HG03442 (cell line): ENCODE results near the gene CCDC40.

Source experiments
- ATAC-seq: cut with Tn5 transposase; IDR thresholded peaks from one replicate; pipeline ENCODE4 v1.9.1; 2021; ENCODE audit warnings: mild to moderate bottlenecking, moderate library complexity; ENCODE audit not compliant: unreplicated experiment

Gene CCDC40

DNA sequence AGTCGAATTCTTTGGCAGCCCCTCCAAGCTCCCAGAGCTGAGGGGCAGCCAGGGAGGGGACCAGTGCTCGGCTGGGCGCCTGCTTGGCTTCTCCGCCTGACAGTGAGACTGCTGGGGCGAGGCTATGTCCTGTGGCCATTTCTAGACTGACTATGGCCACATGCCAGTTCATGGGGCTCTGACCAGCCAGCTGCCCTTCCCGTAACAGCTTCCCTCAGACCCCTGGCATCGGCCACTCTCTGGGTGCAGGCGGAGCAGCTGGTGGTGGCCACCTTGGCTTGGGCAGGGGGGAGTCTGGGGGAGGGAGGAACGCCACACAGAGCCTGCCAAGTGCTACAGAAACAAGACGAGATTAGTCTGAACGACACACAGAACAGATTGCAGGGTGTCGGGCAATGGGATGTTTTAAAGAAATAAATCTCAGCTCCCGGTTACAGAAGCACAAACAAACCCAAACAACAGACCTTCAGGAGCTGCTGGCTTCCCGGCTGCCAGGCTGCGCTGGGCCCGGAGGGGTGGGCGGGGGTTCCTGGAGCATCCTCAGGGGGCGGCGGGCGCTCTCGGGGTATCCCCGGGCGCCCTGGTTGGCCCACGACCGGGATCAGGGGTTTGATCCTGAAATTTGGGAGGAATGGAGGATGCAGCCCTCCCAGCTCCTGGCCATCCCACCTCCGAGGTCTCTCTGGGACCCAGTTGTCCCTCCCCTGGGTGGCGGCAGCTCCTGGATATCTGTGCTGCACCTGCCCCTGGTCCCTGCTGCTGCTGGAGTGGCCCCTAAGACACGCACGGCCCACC is 35.3 kb upstream of the CCDC40 start:
- no peak for ATAC-seq

DNA sequence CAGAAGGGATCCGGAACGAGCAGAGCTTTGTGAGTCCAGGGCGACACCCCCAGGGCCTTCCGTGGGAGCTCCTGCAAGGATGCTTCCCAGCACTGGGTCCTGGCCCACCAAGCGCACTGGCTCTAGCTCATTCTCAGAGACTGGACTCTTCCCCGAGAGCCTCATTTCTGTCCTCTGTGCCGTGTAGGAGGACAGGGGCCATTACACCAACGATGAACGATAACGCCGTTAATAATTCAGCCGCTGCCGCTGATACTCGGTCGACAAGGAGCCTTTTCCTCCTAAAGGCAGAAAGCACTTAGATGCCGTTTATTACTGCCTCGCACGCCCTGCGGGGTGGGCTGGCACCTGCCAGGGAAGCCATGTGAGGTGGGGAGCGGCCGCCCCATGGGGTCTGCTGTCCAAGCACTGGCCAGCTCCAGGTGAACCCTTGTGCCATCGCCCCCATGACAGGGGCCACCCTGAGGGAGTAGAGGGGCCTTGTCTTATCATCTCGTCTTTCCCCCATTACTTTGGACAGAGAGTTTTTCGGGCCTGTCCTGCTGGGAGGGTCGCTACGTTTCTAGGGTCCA is 34.3 kb upstream of the CCDC40 start:
- ATAC-seq: no peak

DNA sequence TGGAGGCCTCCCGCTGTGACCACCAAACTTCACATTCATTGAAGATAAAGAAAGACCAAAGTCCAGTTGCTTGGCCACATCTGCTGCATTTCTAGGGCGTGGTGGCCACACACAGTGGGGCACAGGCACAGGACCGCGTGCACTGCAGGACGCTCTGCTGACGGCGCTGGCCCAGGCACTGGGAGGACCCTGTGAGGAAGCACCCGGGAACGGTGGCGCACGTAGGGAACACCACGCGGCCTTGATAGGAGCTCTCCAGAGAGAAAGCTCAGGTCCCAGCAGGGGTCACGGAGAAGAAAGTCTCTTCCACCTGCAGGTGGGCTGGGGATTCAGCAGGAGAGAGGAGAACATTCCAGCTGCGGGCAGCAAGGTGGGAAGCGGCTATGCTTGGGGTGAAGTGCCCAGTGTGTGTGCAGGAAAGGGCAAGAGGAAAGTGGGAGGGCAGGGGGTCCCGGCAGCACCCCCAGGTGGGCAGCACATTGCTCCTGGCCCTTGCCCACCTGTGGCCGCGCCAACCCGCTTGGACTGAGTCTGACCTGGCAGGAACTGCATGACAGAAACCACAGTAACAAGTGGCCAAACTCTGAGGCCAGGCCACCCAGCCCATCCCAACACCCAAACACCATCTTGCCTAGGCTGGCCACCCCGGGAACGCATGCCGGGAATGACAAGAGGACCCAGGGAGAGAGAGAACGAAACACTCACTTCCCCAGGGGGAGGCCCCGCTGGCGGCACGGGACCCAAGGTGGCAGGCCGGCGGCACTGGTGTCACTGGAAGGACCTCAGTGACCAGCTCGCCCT is 33.6 kb upstream of the CCDC40 start:
- no peak for ATAC-seq

DNA sequence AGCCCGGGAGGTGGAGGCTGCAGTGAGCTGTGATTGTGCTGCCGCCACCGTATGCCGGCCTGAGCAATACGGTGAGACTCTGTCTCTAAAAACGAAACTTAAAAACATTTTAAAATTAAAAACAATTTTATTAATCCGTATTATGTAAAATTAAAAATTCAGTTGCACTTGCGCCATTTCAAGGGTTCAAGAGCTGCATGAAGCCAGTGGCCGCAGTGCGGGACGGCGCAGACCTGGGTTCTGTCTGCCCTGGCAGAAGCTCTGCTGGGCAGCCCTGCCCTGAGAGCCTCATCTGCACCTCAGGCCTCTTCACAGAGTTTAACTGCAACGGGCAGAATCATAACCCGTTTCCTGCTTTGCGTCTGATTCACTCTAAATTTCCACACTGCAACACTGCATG is 32.5 kb upstream of the CCDC40 start:
- no peak for ATAC-seq

DNA sequence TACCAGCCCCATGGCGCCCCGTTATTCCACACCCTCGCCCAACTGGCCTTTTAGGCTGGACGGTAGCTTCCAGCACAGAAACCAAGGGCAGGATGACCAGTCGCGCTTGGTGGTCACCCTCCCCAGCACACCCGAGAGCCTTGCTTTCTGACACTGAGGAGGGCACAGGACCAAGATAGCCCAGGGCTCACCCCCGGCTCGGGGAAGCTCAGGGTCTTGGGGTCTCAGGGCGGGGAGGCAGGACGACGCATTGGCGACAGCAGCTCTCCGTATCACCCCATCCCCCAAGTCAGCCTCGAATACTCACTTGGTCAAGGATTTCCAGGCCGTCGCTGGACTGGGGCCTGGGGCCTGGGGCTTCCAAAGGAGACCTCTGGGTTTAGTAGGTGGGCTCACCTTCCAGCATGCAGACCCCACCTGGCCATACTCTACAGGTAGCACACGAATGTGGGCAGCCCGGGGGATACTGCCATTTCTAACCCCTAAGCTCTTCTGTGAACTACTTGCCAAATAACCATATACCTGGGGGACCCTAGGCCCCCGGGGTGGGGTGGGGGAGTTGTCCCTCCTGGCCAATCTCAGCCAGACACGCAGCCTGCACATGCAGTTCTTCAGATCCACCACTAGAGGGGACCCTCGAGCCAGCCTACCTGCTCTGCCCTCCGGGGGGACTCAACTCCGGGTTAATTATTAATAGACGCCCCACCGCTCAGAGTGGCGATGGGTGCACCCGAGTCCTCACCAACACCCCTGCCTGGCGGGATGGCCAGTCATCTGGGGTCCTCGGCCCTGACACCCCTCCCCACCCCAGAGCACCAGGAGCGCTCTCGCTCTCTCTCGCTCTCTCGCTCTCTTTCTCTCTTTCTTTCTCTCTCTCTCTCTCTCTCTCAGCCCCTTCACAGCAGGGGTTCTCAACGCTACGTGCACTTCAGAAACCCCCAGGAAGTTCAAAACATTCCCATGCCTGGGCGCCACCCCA is 30.8 kb upstream of the CCDC40 start:
- ATAC-seq: no peak

DNA sequence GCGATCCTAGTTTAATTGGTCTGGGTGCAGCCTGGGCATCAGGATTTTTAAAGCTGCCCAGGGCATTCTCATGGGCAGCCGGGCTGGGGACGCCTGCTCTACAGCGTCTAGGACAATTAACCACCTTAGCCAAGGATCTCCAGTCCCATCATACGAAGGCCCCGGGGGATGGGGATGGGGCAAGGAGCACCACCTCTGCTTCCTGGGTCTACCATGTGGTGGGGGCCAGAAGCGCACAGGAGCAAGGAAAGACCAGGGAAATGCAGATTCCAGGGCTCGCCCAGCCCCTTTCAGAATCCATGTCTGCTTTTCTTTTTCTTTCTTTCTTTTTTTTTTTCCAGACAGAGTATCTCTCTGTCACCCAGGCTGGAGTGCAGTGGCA is 30.1 kb upstream of the CCDC40 start:
- ATAC-seq: no peak

DNA sequence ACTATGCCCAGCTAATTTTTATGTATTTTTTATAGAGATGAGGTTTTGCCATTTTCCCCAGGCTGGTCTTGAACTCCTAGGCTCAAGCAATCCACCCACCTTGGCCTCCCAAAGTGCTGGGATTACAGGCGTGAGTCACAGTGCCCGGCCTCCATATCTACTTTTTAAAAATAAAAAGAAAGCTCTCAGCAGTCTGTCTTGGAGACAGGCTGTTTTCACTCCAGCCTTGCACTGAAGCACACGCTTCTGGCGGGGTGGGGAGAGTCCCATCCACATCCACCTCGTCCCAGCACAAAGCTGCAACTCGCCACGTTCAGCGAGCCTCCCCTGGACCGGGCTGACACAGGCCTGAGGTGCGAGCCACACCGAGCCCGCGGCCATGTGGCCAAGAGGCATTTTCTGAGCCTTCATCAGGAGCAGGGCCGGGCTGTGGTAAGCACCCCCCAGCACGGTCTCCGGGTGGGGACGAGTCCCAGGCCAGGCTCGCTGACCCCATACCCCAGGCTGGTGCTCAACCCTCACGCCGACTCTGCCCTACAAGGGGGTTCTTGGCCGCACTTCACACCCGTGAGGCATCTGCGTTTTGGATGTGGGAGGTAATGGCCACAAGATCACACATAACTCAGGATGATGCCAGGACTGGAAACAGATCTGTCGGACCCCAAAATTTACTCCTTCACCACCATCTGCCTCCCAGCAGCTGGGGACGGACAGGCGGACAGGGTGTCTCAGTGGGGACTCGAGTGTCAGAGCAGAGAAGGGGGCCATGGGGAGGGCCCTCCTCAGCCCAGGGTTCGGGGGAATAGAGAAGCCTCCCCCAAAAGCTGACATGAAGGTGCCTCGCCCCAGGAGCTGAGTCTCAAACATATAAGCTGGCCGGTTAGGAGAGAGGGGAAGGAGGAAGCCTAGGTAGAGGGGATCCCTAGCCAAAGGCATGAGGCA is 29.4 kb upstream of the CCDC40 start:
- ATAC-seq: no peak

DNA sequence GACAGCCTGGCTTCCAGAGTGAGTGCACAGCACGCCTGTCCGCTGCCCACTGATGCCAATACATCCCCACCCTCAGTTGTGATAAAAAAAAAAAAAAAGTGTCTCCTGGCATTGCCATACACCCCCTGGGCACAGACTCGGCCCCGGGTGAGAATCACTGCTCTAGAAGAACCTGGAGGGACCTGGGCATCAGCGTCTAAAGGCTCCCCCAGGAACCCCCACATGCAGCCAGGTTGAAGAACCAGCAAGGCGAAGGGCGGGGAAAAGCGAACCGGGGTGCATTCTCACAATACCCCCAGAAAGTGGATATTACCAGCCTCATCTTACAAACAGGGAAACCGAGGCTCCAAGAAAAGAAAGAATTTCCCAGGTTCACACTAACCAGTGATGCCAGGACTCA is 28.5 kb upstream of the CCDC40 start:
- ATAC-seq: no peak

DNA sequence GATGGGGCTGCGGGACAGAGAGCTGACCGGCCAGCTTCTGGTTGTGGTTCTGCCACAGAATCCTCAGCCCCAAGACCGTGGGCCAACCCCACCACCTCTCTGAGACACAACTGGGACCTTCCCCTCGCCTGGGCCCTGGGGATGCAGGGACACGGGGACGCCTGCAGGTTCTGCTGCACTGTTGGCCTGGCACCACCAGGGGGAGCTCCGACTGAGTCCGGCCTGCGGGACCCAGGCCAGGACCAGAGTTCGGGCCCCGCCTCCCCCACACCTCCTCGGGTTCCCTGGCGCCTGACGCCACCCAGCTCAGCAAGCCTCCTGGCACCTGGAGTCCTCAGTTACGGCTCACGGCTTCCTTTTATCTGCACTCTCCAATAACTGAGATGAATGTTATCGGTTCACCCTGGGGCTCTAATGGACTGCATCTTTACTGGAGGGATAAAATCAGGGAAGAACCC is 28.0 kb upstream of the CCDC40 start:
- ATAC-seq: no peak

DNA sequence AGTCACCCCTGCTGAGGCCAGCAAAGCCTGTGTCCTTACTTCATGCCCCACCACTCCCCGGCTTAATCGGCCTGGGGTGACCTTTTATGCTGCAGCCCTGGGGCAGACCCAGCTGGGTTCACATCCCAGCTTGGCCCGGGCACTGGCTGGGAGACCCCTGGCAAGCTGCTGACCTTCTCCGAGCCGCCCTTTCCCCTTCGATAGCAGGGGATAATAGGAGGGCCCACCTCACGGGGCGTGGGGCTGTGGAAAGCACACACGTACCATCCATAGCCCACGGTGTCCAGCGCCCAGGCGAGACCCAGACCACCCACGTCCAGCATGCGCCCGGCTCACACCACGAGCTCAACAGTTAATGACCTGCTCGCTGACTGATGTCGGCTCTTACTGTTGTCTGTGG is 27.6 kb upstream of the CCDC40 start:
- no peak for ATAC-seq

DNA sequence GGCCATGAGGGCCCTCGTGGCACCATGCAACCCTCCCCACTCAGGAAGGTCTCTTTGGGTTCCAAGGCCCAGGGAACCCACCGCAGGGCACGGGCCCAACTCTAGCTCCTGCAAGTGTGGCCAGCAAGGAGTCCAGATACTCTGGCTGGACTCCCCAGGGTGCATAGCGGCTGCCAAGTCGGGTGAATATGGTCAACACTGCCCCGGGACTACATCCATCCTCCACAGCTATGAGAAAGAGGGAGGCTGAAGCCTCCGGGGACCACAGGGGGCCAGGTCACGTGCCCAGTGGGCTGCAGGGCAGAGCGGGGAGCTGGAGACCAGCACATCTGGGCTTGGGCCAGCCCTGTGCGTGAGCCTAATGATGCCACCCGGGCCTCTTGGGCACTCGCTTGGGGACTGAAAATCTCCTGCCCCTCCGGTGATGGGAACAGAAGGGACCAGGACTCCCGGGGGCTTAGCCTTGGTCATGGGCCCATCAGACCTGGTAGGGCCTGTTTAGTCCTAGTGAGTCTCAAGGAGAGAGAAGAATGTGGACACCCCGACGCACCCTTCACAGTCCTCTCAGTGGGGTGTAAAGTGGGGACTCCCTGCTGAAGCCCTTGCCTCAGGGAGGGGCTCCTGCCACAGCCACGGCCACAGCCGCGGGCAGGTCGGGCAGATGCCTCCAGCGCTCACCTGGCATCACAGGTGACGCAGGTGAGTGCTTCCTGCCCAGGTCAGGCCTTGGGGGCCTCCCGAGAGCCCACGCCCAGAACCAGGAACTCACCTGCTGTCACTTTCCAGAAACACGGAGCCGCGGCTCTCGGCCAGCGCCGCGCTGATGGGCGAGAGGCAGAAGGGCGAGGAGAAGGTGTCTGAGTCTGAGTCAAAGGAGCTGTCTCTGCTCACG is 26.8 kb upstream of the CCDC40 start:
- no peak for ATAC-seq

DNA sequence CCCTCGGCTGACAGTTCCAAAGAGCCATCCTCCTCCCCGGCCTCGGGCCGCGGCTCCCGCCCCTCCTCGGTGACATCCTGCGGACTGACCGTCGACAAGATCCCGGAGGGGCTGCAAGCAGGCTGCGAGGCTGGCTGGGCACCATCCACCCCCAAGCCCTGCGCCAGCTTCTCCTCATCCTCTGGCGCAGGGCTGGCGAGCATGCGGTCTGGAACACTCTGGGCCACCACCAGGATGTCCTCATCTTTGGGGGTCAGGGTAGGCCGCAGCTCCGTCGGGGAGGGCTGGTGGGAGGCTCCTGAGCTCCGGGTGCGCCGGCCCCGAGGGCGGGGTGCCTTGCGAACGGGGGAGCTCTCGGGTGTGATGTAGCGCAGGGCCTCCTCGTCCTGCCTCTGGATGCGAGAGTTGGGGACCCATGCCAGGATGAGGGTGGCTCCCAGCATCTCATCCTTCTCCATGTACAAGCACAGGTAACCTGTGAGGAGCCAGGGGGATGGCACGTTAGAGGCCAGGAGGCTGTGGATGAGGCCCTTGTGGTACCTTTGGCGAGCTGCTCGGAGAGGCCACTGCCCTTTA is 26.1 kb upstream of the CCDC40 start:
- ATAC-seq: no peak

DNA sequence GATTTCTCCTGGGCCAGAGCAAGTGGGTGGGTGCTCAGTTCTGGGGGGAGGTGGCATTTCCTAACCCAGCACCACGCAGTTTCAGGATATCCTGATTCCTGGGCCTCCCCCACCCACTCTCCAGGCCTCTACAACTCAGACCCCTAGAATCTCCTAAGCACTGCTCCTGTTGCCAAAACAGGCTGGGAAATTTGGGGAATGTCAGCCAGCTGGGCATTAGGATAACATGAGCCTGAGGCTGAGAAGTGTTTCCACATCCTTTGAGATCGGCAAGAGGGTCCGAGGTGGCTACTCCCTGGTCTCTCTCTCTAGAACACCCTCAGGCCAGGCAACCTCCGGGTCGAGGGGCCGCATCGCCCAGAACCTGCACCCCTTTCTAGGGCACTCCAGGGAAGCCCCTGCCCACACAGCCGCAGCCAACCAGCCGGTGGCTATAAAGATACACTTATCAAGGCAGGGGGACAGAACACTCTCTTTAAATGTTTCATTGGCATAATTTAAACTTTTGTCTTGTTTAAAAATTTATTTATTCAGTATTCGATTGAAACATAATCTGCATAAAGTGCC is 24.4 kb upstream of the CCDC40 start:
- ATAC-seq: no peak

DNA sequence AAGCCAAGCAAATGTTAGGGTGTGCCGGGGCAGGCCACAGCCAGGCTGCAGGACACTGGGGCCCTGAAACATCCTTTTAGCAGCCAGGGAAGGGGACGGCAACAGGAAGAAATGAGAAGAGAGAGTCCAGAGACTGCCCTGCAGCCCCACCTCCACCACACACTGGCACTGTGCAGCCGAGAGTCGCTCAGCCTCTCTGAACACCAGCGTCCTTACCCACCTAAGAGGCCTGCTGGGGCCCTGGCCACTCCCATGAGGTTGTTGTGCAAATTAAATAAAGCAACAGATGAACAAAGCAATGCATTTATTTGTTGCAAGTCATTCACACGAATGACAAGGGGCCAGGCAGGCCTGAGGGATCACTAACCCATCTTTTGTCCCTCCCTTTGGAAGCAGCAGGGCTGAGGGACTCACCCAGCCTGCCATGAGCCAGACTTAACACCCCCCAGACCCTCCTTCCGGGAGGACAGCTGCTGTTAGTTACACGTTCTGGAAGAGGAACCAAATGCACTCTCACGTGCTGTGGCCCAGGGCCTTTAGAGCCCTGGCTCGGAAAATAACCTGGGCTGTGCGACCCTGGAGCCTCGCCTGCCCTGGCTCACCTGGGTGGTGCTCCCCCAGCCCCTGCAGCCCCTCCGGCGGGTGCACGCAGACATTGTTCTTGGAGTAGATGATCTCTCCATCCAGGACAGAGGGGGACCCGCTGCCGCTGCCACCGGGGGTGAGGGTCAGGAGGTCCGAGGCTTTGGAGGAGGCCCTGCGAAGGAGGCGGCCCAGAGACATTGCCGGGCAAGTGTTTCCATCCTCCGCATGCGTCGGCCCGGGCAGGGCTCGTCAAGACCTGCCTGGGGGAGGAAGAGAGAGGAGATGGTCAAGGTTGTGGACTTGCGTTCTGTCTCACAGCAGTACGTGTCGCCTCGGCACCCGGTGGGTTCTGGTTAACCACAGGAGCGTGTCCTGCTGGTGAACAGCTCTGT is 23.4 kb upstream of the CCDC40 start:
- ATAC-seq: no peak

DNA sequence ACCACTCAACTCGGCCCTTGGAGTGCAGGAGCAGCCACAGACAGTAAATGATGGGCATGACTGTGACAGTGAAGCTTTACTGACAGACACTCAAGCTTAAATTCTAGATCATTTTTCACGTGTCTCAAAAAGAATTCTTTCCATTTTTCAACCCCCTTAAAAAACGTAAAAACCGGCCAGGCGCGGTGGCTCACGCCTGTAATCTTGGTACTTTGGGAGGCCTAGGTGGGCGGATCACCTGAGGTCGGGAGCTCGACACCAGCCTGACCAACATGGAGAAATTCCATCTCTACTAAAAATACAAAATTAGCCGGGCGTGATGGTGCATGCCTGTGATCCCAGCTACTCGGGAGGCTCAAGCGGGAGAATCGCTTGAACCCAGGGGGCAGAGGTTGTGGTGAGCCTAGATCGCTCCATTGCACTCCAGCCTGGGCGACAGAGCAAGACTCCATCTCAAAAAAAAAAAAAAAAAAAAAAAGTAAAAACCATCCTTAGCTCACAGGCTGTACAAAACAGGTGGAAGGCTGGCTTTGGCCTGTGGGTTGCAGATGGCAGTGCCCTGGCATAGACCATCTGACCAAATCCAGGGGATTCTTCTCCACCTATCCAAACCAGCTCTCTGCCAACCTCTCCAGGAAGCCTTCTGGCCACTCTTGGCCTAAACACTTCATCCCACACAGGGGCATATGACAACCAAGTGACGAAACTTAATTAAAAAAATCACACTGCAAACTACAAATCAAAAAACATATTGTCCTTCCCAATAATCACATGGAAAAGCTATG is 19.0 kb upstream of the CCDC40 start:
- no peak for ATAC-seq
